ENCODE data around the gene PCSK2.

Gene PCSK2

GRCh38 chr20:17488916-17489600, 262.2 kb downstream of the PCSK2 start:
- no peak for DNase-seq

DNA sequence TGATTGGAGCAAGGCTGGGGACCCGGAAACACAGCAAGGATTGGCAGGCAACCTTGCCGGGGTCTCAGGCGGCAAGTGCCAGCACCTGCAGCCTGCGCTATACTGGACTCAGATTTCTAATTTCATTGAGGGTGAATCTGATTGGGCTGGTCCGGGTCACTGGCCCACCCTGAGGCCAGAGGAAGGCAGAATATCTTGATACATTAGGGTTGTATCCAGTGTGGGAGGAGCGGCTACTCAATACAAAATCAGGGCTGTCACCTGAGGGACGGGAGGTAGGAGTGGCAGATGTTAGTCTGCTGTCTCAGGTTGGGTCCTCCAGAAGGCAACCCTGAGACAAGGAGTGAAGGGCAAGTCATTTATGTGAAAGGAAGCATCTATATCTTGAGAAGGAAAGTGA, 263.7 kb downstream of the PCSK2 start:
- no peak for DNase-seq

DNA sequence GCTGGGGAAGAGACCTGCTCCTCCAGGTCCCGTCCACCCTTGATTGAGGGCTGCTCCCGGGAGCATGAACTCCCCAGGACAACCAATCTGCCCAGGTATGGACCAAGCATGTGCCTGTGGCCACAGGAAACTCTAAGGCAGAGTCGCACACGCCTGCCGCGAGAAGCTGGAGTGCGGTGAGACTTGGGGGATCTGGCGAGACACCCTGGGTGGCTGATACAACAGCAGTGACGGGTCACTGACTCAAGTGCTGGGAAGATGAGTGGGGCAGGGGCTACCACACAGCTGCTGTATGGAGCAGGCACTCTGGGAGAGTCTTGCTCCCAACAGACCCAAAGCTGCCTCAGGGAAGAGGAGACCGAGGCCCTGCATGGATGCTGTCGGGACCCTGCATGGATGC, 264.2 kb downstream of the PCSK2 start:
- DNase-seq: no peak

GRCh38 chr20:17491488-17491887, 264.6 kb downstream of the PCSK2 start:
- DNase-seq: no peak

DNA sequence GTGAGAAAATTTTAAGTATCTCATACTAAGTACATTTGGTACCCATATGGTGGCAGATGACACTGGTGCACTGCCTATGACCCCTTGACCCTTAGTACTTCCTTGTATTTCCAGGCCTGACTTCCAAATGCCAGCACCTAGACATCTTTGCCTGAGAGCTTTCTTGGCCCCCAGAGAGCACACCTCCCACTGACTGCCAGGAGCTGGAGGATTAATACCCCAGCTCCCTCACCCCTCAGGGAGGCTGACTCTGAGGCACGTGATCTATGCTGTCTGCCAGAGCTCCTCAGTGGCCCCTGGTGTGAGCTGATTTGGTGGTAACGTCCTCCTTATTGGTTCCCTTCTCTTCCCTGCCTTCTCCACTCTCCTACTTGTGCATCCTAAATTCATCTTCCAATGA, 266.3 kb downstream of the PCSK2 start:
- no peak for DNase-seq

DNA sequence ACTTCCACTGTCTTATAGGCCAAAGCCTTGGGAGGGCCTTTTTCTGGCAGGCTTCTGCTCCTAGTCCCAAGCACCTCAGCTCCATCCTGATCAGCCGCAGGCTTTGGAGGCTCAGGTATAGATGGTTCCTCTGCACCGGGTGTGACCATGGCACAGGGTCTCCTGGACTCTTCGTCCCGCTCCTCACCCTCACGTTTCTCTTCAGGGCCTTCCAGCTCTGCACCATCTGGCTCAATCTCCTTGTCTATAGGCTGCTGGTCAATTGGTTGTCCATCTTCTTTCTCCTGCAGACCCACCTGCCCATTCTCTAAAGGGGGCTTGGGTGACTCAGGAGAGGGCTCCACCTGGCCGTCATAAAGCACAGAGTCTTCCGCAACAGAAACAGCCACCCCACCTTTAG, 267.4 kb downstream of the PCSK2 start:
- DNase-seq: no peak

GRCh38 chr20:17495826-17496225, 269.0 kb downstream of the PCSK2 start:
- no peak for DNase-seq

GRCh38 chr20:17497821-17498580, 271.2 kb downstream of the PCSK2 start:
- DNase-seq: no peak

- no peak for DNase-seq
Measured at GRCh38 chr20:17498641-17499040, 271.8 kb downstream of the PCSK2 start.

- no peak for DNase-seq
Measured at GRCh38 chr20:17499041-17499440, 272.2 kb downstream of the PCSK2 start.

GRCh38 chr20:17500271-17500670, 273.4 kb downstream of the PCSK2 start:
- no peak for DNase-seq

- no peak for DNase-seq
Measured at GRCh38 chr20:17500826-17501225, 274.0 kb downstream of the PCSK2 start.

- no peak for DNase-seq
Measured at GRCh38 chr20:17501701-17502100, 274.9 kb downstream of the PCSK2 start.

- no peak for DNase-seq
Measured at GRCh38 chr20:17502105-17502504, 275.3 kb downstream of the PCSK2 start.

DNA sequence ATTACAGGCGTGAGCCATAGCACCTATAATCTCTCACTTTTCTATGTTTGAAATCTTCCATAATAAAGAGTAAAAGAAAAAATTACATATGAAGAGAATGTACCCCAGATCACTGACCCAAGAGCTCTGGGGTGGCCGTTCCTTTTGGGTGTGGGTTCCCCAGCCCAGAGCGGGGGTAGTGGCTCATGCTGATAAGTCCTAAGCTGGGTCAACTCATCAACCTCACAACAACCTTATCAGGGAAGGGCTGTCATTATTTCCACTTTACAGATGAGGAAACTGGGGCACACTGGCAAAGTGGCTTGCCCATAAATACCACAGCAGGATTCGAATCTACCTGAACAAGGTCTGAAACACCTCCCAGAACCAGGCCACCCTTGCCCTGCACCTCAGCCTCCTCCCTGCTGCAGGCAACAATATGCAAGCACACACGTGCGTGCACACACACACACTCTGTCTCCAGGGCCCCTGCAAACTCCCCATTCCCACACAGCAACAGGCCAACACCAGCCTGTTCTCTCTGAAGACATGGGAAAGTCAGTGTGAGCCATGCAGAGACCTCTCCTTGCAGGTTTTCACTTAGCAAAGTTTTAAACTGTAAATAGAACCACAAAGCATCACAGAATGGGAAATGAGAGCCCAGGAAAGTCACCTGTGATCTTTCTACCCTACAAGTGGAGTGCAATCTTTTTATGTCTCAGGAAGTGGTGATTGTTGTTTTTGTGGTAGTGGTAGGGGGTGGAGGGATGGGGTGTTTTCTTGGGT, 276.6 kb downstream of the PCSK2 start:
- no peak for DNase-seq

DNA sequence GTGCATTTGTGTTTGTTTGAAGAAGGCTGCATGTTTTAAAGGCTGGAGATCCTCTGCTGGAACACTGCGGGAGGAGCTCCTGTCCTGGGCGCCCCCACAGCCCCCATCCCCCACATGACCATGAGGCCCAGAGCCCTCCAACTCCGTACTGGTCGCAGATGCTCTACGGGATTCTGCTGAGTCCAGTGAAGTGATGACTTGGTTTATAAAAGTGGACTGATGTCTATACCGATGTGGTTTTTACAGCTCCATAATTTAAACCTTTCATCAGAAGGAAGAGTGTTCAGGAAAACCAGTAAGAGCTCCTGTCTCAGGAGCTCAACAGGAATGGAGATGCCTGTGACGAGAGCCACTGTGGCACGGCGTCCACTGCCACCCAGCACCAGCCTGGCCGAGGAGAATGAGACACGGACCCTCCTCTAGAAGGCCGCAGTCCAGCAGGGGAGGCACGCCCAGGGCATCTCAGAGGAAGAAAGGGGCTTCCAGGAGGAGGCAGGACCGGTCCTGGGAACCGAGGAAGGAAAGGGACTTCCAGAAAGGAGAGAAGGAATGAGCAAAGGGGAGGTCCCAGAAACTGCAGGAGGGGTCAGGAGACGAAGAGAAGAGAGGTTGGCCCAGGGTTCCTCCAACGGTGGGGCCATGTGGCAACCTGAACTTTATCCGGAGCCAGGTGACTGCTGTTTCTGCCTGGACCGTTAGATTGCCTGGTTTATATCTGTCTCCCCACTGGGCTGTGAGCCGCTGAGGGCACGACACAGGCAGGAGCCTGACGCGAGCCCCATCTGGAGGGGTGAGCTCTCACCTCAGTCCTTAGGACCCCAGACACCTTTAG, 277.4 kb downstream of the PCSK2 start:
- no peak for DNase-seq

DNA sequence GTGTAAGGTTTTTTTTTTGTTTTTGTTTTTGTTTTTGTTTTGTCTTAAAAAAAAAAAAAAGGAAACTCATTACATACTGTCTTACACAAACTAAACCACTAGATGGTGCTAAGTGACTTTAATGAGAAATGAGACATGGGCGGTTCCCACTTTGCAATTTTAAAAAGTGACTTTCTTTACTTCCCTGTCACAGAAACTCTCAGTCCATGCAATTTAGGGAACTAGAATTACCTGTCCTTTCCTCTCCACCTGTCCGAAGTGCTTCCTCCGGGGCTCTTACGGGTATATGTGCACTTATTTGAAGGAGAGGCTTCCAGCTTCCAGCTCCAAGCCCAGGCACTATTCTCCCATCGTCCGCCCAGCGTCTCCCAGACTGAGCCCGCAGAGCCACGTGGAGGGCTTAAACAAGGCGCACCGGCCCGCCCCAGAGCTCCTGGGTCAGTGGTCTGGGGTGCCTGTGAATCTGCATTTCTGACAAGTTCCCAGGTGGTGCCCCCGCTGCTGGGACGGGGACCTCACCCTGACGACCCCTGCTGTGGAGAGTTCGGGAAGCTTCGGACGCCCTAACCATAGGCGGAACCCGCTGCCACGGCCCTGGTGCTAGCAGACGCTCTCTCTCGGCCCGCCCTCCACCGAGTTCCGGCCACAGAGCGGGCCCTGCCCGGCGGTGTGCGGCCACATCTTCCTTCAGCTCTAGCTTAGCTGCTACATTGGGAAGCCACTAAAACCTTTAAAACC, 278.2 kb downstream of the PCSK2 start:
- DNase-seq: peak; percentile 82

- DNase-seq: no peak
Measured at GRCh38 chr20:17505636-17506517, 279.0 kb downstream of the PCSK2 start.

GRCh38 chr20:17507032-17507431, 280.2 kb downstream of the PCSK2 start:
- DNase-seq: no peak

DNA sequence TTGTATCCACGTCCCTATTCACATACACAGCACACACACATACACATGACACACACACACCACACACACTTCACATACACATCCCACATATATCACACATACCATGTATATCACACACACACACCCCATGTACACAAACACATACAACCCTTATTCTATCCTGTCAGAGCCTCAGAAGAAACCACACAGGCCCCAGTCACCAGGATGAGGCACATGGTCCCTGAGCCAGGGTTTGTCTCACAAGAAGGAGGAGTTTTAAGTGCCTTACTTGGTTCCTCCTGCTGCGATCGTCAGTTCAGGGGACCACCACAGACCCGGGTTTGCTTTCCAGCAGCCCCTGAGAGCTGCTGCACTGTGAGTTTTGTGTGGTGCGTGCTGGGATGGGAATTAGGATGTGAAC, 280.7 kb downstream of the PCSK2 start:
- no peak for DNase-seq

DNA sequence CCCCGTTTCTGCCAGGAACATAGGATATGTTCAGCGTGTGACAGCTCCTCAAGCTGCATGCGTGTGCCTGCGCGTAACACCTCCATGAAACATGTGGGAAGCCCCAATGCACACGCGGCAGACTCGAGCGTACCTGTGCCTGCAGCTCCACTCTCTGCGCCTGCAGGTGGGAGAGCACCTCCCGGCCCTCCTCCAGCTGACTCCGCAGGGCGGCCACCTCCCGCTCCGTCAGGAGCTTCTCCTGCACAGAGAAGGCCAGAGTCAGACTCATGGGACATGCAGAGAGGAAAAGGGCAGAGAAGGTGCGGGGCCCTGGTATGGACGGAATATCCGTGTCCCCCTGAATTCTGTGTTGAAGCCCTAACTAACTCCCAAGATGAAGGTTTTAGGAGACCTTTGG, 281.9 kb downstream of the PCSK2 start:
- DNase-seq: no peak

All from KG1 (cell line).